ENCODE measurements around the gene AHNAK. TPM values are rescaled to one million over a fixed set of nuclear protein-coding genes. Genes with fewer than 3 reads are reported as not detected.

Gene AHNAK
- total and polyA plus RNA-seq, 2 of the 8 experiments (the other 6 are each of a cell fraction or from before 2014, with no cell fraction given) = 2.0 to 5.8 TPM

DNA sequence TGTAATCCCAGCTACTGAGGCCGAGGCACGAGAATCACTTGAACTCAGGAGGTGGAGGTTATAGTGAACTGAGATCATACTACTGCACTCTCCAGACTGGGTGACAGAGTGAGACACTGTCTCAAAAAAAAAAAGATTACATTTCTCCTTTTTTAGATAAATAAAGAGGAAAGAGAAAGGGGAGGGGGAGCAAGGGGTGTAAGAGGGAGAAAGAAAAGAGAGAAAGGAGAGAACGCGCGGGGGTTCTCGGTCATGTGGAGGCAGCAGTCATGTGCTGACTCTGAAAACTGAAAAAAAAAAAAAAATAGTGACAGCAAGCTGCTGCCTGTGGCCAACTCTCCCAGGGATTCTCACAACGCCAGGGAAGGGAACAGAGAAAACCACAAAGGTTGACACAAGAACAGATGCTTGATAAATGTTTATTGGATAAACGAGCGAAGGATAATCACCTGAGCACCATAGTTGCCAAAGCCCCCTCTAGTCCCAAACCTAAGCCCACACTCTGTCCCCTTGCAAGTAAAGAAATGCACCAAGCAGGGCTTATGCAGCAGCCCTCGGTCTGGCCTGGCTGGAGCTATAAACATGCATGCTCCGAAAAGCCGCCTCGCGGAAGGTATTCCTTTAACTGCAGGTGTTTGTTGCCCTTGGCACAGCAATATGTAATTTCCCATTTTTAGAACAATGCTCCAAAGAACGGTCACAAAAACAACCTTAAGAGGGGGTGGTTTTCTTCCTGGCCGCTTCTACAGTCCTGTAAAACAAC is 113.3 kb downstream of the AHNAK start (continued):
- no peak for TF ChIP-seq CHD2 (IDR thresholded peaks at IDR 0.05; ENCODE audit: low read length)
- TF ChIP-seq EZH2 (IDR thresholded peaks at IDR 0.05; ENCODE audit: low read depth, low read length, severe bottlenecking) = no peak
- TF ChIP-seq CBX8 (IDR thresholded peaks at IDR 0.05; ENCODE audit: borderline replicate concordance, low read depth, low read length) = no peak
